Non-pigmented ciliary epithelial cell (primary cell): ENCODE measurements around the gene FCHSD2.
"Not testable (repeated sequence)": the region's sequence is repeated elsewhere in the genome, so short reads cannot be mapped to it uniquely, and the experiment has no call there.

Experiments
- DNase-seq: peaks from one replicate; pipeline ENCODE4 v3.0.0-alpha.2; 2010; ENCODE audit warnings: low read depth

Gene FCHSD2

DNA sequence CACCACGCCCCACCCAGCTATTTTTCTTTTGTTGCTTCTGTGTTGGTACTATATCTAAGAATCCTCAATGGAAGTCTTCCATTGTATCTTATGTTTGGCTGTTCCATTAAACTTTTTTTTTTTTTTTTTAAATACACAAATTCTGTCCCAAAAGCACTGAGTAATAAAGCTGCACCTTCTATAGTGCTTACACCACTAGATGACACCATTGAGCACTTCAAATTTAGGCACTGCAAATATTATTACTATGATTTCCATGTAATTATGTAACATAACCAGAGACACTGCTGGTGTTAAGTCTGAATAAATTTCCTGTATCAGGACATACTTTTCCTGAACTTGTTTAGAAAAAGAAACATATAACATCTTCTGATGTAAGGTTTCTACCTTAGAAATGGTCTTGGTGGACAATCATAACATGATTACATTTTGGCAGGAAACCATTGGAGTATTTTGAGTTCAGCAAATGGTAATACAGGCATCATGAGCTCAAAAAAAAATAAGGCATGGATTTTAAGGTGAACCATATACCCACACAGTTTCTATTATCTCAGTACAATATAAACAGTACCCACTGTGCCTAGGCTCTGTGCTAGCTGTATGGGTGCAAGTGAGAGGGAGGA, 217.4 kb downstream of the FCHSD2 start:
- no peak for DNase-seq

DNA sequence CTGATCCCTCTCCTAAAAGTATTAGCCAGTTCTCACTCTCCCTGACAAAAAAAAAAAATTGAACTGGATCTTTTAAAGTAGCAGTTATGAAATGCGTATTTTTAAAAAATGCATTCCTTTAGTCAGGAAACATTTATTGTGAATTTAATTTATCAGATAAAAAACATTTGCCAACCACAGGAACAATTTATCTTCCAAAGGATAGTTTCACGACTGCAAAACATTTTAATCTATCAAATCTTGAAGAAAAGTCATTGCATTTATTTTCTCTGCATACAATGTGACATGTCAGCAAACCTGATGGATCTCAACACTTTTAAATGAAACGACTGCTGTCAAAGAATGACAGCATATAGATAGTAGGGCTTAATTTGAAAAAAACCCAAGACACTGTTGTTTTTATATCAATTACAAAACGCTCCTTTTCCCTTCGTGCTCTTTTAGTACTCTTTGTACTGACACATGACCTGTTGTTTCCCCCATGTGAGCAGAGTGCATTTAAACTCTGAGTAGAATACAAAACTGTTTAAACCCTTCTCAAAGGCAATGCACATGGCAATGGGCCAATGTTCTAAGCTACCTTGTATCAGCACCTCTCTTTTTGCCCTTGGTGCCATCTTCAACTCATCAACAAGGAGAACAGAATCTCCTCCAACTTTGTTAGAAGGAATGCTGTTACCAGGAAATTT, 220.9 kb downstream of the FCHSD2 start:
- DNase-seq: no peak

DNA sequence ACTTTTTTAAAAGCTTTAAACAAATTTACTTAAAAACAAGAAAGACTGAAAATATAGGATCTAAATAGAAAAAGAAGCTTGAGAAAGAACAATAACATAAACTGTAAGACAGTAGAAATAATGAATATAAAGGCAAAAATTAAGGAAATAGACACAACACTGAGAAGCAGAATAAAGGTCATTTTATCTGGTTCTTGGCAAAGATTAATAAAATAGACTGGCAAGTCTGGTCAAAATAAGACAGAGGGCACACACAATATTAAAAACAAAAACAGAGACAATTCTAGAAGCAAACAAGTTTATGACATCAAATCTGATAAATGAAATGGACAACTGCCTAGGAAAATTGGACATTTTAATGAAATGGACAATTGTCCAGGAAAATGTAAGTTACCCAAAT, 222.1 kb downstream of the FCHSD2 start:
- DNase-seq: no peak

DNA sequence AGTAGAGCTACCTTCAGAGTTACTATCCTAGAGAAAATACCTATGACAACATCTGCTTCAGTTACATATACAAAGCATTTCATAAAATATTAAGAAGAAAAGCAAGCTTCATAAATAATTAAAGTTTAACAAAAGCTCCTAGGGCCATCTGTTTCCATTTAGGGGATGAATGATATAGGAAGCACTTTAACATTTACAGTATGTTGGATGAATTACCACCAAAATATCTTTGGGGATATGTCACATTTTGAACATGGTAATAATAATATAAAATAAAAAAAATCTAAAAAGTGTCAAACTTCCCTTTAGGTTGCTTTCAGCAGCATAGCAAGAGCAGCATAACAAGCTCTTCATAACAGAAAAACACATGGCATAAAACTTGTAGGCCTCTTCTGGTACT, 223.3 kb downstream of the FCHSD2 start:
- no peak for DNase-seq

DNA sequence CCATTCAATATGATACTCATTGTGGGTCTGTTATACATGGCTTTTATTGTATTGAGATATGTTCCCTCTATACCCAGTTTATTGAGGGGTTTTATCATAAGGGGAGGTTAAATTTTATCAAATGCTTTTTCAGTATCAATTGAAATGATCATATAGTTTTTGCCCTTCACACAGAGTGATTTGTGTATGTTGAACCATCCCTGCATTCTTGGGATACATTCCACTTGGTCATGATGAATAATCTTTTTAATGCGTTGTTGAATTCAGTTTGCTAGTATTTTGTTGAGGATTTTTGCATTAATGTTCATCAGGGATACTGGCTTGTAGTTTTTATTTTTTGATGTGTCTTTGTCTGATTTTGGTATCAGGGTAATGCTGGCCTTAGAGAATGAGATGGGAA, 229.9 kb downstream of the FCHSD2 start:
- DNase-seq: no peak

DNA sequence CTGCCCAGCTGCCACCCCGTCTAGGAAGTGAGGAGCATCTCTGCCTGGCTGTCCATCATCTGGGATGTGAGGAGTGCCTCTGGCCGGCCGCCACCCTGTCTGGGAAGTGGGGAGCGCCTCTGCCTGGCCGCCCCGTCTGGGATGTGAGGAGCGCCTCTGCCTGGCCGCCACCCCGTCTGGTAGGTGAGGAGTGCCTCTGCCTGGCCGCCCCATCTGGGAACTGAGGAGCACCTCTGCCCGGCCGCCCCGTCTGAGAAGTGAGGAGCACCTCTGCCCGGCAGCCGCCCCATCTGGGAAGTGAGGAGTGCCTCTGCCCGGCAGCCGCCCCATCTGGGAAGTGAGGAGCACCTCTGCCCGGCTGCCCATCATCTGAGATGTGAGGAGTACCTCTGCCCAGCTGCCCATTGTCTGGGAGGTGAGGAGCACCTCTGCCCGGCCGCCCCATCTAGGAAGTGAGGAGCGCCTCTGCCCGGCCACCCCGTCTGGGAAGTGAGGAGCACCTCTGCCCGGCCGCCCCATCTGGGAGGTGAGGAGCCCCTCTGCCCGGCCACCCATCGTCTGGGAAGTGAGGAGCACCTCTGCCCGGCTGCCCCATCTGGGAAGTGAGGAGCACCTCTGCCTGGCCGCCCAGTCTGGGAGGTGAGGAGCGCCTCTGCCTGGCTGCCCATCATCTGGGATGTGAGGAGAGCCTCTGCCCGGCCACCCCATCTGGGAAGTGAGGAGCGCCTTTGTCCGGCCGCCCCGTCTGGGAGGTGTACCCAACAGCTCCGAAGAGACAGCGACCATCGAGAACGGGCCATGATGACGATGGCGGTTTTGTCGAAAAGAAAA, 232.3 kb downstream of the FCHSD2 start:
- not testable (repeated sequence) for DNase-seq

DNA sequence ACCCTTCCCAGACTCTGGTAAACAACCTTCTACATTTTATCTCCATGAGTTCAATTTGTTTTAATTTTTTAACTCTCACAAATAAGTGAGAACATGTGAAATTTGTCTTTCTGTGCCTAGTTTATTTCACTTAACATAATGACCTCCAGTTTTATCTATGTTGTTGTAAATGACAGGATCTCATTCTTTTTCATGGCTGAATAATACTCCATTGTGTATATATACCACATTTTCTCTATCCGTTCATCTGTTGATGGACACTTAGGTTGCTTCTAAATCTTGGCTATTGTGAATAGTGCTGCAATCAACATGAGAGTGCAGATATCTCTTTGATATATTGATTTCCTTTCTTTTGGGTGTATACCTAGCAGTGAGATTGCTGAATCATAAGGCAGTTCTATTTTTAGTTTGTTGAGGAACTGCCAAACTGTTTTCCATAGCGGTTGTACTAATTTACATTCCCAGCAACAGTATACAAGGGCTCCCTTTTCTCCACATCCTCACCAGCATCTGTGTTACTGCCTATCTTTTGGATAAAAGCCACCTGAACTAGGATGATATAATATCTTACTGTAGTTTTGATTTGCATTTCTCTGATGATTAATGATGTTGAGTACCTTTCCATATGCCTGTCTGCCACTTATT, 234.0 kb downstream of the FCHSD2 start:
- no peak for DNase-seq

DNA sequence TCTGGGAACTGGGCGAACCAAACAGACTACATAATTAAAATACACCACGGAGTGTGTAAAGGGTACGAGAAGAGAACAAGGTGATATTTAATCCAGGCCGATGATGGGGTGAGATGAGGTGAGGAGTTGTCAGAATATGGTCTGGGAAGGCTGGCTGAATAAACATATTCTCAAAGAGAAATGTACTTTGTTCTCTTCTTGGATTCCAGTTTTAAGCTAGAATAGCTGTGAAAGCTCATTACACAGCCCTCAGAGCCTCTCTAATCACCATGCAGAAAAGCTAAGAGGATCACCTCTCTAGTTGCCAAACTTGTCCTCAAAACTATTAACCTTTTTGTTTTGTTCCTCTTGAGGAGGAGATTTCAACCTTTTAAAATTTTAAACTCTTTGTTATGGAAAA, 238.1 kb downstream of the FCHSD2 start:
- no peak for DNase-seq

DNA sequence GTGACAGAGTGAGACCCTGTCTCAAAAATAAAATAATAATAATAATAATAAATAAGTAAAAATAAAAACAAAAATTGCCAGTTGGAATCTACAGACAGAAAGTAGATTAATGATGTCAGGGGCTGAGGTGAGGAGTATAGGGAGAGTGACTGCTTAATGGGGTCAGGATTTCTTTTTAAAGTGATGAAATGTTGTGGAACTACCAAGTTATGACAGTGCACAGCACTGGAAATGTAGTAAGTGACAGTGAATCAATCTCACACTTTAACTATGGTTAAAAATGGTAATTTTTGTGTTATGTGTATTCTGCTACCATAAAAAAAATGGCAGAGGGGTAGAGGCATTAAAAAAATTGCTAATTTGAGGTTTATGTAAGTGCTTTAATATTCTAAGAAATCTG, 240.7 kb downstream of the FCHSD2 start:
- no peak for DNase-seq

DNA sequence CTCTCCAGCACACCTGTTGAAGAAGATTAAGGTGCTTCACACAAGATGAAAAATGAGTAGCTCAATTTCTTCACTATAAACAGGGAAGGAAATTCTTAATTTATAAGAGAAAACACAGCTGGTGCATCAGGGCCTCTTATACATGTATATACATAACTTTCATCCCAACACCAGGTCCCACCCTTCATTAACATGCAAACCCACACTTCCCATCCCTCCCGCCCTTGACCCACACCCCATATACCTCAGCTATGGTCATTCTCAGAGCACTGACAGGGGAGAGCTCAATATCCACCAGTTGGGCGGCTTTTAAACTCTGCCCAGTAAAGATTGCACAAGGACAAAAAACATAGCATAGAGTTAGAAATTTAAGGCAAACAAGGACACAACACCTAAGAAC, 242.1 kb downstream of the FCHSD2 start:
- no peak for DNase-seq

DNA sequence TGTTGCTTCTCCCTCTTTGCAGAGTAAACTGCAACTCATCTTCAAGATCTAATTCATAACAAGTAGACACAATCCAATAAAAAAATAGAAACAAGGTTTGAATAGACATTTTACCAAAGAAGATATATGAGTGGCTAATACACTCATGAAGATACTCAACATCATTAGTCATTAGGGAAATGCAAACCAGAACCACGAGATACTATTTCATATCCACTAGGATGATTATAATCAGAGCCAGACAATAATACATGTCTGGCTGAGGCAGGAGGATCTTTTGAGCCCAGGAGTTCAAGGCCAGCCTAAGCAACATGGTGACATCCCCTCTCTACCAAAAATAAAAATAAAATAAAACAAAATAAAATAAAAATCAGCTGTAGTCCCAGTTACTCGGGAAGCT, 242.9 kb downstream of the FCHSD2 start:
- DNase-seq: peak; percentile 1

DNA sequence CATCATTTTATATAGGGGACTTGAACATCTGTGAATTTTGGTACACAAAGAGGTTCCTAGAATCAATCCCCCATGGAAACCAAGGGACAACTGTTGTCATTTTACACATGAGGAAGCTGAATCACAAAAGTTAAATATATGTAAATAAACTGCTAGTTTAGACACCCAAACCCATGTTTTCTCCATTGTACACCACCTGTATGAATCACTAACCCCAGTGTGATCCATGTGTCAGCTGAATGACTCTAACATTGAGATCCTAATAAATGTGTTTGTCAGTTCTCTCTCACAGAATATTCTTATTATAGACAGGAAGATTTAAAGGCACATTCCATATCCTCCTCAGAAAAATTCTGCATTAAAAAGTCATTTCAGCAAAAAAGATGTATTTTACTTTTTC, 244.6 kb downstream of the FCHSD2 start:
- DNase-seq: no peak

DNA sequence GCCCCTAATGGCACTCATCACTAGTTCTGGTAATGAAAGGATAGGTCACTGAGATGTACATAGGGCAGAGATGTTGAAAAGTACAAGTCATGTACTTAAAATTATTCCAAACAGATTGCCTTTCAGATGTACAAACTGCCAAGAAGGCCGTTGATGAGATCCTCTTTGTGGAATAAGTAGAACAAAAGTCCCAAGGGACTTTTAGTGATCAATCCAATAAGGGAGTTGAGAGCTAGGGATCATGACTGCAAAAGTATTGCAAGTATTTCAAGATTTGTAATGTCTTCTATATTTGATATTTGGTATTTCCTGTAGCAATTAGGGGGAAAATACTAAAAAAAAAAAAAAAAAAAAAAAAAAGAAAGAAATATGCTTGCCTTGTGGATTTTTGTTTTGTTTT, 245.7 kb downstream of the FCHSD2 start:
- DNase-seq: no peak

DNA sequence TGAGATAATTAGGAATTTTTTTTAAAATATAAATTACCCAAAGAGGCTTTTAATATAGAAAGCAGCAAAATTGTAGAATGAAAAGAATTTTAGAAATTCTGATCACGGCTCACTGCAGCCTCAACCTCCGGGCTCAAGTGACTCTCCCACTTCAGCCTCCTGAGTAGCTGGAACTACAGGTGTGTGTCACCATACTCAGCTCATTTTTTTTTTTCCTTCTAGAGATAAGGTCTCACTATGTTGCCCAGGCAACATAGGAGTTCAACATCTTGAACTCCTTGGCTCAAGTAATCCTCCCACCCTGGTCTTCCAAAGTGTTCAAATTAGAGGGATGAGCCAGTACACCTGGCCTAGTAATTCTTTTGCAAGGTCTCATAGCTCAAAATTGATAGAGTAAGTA, 251.2 kb downstream of the FCHSD2 start:
- no peak for DNase-seq

DNA sequence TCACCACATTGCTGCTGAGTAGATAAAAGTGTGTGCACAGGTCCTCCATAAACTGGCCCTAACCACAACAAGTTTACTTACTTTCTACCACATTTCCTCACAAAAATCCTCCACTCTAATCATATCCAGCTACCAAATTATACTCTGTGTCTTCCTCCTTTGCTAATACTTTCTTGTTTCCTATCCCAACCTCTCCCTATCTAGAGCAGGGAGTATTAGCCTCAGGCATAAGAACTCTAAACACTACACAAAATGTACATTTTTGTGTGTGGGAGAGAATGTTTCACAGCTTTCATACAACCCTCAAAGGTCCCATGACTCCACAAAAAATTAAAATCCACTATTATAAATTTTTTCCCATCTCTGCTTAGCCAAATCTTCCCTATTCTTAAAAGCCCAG, 255.5 kb downstream of the FCHSD2 start:
- no peak for DNase-seq

DNA sequence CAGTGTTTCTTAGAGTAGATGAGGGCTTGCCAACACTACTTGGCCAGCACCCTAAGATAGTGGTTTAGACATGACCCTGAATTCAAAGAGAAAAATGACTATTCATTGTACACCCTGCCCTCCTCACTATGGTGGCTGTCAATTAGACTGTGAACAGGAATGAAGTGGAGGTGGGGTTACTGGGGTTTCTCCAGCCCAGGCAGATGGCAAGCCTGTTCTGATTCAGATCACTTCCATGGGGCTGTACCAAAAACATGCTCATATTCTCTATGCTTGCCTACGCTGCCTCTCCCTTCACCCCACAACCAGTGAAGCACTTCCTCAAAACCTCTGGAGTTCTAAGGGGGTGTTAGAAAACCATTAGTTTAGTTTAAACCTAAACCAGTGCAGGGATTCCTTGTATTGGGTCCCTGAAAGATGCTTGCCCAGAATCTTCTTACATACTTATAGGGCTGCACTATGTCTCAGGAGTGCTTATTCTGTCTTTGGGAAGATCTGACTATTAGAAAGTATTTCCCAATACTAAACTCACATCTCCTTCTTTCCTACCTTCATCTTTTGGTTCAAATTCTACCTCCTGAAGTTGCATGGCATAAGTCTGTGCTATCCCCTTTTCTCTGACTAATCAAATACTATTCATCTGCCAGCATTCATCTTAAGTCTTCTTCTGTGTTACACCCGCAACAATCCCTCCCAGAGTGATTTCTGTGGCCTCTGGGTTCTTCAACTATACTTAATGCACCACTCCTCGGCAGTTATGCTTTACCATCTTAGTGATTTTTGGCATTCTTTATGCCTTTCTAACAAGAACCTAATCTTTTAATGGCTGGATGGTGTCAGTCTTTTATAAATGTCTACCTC, 256.1 kb downstream of the FCHSD2 start:
- DNase-seq: no peak

DNA sequence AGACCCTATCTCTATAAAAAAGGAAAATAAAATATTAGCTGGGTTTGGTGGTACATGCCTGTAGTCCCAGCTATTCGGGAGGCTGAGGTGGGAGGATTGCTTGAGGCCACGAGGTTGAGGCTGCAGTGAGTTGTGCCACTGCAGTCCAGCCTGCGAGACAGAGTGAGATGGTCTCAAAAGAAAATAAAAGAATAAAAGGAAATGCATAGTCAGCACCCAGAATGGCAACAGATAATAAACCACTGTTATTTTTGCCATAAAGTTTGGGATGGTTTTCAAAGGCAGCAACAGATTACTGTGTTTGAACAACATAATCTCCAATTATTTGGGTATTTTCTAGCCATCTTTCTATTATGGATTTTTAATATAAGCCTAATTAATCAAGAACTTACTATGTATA, 266.0 kb downstream of the FCHSD2 start:
- DNase-seq: no peak

DNA sequence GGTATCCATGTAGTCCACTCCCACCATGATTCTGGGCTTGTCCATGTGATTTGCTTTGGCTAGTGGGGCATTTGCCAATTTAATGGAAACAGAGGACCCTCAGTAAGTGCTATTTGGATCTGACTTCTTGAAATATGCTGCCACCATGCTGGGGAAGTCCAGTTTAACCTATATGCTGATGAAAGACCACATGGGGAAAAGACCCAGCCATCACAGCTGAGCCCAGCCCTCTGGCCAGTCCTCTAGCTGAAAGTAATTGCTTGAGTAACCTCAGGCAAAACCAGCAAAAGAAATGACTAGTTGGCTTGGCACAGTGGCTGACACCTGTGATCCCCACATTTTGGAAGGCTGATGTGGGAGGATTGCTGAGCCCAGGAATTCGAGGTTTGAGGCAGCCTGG, 266.4 kb downstream of the FCHSD2 start:
- no peak for DNase-seq

DNA sequence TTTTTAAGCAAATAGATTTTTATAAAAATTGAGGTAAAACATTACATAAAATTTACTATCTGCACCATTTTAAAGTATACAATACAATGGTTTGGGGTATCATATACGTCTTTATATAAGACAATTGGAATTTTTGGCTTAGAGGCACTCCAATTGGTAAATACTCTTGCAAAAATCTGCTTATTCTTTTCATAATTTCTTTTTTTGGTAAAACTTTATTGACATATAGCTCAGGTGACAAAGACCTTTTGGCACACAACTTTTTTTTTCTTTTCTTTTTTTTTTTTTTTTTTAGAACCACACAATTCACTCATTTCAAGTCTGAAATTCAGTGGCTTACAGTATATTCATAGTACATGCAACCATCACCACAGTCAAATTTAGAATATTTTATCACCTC, 270.1 kb downstream of the FCHSD2 start:
- no peak for DNase-seq

DNA sequence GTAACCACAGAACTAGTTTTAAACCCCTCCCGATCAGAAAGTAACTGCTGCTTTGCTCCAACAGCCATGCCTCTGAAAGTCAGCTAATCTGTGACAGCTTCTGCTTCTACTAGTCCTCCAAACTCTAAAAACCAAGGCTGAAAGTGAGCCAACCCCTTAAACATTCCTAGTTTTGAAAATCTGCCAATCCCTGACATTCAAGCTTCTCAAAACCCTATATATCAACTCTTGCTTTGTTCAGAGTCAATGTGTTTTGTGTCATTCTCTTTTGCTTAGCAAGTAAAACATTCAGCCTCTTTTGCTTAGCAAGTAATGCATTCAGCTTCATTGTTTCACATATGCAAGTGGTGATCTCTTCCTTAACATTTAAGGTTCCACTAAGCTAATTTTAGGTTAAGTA, 271.0 kb downstream of the FCHSD2 start:
- no peak for DNase-seq

DNA sequence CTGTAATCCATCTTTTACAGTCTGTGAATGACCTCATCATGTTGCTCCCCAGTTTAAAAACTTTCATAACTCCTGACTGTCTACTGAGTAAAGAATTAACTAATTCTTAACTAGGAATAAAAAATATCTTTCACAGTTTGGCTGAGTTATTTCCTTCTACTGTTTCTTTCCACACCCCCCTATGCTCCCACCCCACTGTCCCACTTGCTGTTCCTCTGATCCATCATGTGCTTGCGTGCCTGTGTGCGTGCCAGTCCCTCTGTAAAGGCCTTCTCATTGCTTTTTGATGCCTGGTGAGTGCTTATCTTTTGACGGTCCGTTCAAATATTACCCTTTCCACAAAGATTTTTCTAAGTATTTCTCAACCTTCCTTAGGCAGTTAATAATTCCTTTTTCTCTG, 272.3 kb downstream of the FCHSD2 start:
- no peak for DNase-seq

DNA sequence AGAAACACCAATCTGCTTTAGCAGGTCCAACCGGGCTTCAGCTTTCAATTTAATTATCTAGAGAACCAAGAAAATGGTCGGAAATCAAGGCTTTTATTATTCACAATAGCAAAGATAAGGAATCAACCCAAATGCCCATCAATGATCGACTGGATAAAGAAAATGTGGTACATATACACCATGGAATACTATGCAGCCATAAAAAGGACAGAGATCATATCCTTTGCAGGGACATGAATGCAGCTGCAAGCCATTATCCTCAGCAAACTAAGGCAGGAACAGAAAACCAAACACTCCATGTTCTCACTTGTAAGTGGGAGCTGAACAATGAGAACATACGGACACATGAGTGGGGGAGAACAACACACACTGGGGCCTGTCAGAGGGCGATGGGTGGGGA, 274.1 kb downstream of the FCHSD2 start:
- no peak for DNase-seq
